Measurements from ENCODE around the gene CECR2. TPM values are rescaled to one million over a fixed set of nuclear protein-coding genes. Genes with fewer than 3 reads are reported as not detected.

Gene CECR2
- total and polyA plus RNA-seq, 2 of the 8 experiments (the other 6 are each of a cell fraction or from before 2014, with no cell fraction given): 18.3 to 123 TPM

DNA sequence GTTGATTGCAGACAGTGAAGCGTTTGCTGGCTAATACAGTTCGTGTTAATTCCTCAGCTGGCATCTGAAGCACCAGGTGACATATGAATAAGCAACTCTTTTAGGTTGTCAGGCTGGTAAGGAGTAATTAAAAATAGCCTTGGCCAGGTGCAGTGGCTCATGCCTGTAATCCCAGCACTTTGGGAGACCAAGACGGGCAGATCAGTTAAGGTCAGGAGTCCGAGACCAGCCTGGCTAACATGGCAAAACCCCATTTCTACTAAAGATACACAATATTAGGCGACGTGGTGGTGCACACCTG, 74.9 kb downstream of the CECR2 start (continued):
- TF ChIP-seq, protein P1, sequence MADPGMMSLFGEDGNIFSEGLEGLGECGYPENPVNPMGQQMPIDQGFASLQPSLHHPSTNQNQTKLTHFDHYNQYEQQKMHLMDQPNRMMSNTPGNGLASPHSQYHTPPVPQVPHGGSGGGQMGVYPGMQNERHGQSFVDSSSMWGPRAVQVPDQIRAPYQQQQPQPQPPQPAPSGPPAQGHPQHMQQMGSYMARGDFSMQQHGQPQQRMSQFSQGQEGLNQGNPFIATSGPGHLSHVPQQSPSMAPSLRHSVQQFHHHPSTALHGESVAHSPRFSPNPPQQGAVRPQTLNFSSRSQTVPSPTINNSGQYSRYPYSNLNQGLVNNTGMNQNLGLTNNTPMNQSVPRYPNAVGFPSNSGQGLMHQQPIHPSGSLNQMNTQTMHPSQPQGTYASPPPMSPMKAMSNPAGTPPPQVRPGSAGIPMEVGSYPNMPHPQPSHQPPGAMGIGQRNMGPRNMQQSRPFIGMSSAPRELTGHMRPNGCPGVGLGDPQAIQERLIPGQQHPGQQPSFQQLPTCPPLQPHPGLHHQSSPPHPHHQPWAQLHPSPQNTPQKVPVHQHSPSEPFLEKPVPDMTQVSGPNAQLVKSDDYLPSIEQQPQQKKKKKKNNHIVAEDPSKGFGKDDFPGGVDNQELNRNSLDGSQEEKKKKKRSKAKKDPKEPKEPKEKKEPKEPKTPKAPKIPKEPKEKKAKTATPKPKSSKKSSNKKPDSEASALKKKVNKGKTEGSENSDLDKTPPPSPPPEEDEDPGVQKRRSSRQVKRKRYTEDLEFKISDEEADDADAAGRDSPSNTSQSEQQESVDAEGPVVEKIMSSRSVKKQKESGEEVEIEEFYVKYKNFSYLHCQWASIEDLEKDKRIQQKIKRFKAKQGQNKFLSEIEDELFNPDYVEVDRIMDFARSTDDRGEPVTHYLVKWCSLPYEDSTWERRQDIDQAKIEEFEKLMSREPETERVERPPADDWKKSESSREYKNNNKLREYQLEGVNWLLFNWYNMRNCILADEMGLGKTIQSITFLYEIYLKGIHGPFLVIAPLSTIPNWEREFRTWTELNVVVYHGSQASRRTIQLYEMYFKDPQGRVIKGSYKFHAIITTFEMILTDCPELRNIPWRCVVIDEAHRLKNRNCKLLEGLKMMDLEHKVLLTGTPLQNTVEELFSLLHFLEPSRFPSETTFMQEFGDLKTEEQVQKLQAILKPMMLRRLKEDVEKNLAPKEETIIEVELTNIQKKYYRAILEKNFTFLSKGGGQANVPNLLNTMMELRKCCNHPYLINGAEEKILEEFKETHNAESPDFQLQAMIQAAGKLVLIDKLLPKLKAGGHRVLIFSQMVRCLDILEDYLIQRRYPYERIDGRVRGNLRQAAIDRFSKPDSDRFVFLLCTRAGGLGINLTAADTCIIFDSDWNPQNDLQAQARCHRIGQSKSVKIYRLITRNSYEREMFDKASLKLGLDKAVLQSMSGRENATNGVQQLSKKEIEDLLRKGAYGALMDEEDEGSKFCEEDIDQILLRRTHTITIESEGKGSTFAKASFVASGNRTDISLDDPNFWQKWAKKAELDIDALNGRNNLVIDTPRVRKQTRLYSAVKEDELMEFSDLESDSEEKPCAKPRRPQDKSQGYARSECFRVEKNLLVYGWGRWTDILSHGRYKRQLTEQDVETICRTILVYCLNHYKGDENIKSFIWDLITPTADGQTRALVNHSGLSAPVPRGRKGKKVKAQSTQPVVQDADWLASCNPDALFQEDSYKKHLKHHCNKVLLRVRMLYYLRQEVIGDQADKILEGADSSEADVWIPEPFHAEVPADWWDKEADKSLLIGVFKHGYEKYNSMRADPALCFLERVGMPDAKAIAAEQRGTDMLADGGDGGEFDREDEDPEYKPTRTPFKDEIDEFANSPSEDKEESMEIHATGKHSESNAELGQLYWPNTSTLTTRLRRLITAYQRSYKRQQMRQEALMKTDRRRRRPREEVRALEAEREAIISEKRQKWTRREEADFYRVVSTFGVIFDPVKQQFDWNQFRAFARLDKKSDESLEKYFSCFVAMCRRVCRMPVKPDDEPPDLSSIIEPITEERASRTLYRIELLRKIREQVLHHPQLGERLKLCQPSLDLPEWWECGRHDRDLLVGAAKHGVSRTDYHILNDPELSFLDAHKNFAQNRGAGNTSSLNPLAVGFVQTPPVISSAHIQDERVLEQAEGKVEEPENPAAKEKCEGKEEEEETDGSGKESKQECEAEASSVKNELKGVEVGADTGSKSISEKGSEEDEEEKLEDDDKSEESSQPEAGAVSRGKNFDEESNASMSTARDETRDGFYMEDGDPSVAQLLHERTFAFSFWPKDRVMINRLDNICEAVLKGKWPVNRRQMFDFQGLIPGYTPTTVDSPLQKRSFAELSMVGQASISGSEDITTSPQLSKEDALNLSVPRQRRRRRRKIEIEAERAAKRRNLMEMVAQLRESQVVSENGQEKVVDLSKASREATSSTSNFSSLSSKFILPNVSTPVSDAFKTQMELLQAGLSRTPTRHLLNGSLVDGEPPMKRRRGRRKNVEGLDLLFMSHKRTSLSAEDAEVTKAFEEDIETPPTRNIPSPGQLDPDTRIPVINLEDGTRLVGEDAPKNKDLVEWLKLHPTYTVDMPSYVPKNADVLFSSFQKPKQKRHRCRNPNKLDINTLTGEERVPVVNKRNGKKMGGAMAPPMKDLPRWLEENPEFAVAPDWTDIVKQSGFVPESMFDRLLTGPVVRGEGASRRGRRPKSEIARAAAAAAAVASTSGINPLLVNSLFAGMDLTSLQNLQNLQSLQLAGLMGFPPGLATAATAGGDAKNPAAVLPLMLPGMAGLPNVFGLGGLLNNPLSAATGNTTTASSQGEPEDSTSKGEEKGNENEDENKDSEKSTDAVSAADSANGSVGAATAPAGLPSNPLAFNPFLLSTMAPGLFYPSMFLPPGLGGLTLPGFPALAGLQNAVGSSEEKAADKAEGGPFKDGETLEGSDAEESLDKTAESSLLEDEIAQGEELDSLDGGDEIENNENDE (IDR thresholded peaks at IDR 0.05; ENCODE audit: insufficient replicate concordance, low read length): no peak
- TF ChIP-seq NRF1 (IDR thresholded peaks at IDR 0.05; ENCODE audit: low read depth, low read length) (no peak), RNF2 (IDR thresholded peaks at IDR 0.05; ENCODE audit: borderline replicate concordance, low read depth, low read length, missing control alignments, poor library complexity, severe bottlenecking) (no peak), ASH2L (IDR thresholded peaks at IDR 0.05; ENCODE audit: low read length) (no peak), CBX8 (IDR thresholded peaks at IDR 0.05; ENCODE audit: borderline replicate concordance, low read depth, low read length) (no peak), TCF12 (IDR thresholded peaks at IDR 0.05; ENCODE audit: low read depth, low read length) (no peak), BCL11A (IDR thresholded peaks at IDR 0.05; ENCODE audit: low read depth in 2 of 2, low read length in 2 of 2) (no peak)
